HG03378 (cell line): ENCODE measurements around the gene SUSD4.

Source experiments
- ATAC-seq: cut with Tn5 transposase; IDR thresholded peaks from one replicate; pipeline ENCODE4 v1.9.1; 2021; ENCODE audit warnings: mild to moderate bottlenecking, moderate library complexity; ENCODE audit not compliant: unreplicated experiment

The SUSD4 gene

DNA sequence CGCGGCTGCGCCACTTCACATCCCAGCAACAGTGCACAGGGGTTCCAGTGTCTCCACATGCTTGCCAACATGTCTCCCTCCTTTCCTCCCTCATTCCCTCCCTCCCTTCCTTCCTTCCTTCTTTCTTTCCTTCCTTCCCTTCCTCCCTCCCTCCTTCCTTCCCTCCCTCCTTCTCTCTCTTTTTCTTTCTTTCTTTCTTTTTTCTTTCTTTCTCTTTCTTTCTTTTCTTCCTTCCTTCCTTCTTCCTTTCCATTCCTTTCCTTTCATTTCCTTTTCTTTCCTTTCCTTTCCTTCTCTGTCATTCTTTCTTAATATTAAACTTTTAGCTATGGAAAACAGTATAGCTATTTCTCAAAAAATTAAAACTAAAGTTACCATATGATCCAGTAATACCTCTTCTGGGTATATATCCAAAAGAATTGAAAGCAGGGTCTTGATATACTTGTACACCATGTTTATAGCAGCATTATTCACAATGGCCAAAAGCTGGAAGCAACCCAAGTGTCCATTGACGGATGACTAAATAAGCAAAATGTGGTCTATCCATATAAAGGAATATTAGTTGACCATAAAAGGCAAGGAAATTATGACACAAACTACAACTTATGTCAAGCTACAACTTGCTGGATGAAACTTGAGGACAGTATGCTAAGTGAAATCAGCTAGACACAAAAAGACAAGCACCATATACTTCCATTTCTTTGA, 165.9 kb downstream of the SUSD4 start:
- ATAC-seq = no peak

GRCh38 chr1:223189903-223190724, 173.9 kb downstream of the SUSD4 start:
- peak; percentile 79 for ATAC-seq

GRCh38 chr1:223189525-223189902, 174.5 kb downstream of the SUSD4 start:
- no peak for ATAC-seq

DNA sequence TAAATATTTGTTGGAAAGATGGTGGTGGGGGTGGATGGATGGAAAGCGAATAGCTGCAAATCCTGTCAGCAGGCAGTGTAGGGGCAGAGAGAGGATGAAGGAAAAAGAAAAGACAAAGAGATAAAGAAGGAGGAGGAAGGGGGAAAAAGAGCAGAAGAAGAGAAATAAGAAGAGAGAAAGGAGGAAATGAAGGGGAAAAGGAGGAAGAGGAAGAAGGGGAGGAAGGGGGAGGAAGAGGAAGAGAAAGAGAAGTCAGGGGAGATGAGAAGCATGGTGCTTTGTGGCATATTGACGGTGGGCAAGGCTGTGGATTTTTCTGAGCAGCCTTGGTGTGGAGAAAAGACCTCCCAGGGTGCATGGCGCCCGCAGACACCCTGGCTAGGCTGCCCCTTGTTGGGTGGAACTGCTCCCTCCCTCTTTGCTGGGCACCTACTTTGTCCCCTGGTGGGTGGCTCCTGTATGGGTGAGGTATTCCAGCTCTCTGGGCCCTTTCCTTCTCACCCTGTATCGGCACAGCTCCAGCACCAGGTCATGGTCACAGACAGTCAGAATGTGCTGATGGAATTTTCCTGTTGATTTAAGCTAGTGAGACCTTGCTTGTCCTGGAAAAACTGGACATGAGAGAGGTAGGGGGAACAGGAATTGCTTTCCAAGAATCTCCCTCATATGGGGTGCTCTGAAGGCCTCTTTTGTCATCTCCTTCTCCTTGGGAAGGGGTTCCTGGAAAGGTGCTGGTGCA, 175.2 kb downstream of the SUSD4 start:
- ATAC-seq = no peak

DNA sequence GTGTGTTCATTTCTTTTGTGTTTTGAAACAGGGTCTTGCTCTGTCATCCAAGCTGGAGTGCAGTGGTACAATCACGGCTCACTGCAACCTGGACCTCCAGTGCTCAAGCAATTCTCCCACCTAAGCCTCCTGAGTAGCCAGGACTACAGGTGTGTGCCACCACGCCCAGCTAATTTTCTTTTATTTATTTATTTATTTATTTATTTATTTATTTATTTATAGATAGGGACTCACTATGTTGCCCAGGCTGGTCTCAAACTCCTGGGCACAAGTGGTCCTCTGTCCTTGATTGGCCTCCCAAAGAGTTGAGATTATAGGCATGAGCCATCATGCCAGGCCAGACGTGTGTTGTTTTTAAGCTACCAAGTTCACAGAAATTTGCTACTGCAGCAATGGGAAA, 177.2 kb downstream of the SUSD4 start:
- ATAC-seq = no peak

DNA sequence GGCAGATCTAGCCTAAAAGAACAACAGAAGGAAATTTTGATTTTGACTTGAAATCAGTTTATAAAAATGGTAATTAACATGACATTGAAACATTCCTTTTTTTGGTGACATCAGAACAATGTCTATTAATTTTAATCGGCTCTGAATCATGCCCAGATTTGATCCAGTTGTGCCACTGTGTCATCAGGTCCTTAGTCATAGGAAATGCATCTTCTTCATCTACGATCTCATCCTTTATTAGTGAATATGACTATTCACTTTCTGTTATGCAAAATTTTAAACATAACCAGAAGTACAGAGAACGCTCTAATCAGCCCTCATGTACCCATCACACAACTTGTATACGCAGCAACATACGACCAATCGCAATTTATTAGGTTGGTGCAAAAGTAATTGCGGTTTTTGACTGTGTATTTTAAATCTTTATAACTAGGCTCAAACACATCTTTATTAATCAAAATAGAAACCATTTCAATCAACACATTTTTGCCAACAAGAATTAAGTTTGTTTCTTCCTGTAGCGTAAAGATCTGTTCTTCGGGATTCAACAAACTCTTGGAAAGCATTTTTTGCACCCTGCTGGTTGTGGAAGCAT, 180.6 kb downstream of the SUSD4 start:
- ATAC-seq = no peak

DNA sequence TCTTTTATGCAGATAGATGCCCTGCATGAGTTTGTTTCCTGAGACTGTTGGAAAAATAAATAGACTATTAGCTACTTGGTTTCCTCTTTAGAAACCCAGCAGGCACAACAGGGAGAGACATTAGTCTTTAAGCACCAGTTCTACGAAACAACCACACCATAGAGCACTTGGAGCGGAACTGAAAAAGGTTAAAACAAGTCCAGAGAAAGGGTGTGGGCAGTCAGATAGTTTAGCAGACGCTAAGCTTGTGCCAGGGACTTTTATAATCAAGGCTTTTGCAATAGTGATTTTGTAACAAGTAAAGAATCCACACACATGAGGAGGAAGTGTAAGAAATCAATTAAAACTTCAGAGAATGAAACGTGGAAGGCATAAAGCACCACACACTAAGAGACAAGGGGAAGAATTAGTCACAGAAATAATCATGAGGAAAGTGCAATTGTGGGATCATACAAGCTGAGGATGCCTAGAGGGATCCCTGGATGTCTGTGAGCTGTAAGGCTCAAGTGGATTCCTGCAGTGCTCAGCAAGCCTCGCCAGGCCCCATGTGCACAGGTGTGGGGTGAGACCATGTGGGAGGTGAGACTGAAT, 183.2 kb downstream of the SUSD4 start:
- no peak for ATAC-seq

DNA sequence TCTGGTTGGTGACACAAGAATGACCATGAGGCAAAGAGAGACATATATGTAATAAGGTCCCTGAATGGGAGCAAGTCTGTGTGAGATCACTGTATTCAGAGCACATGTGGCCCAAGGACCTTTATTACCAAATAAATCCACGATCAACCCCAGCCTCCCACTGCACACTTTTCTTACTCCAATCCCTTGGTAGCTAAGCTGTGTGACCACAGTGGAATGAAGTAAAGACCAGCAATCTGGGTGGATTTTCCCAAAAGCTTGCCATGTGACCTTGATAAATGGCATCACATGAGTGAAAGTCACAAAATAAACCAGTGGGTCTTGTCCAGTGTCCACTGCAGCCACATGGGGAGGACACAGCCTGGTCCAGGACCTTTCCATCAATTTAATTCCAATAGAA, 184.2 kb downstream of the SUSD4 start:
- no peak for ATAC-seq

DNA sequence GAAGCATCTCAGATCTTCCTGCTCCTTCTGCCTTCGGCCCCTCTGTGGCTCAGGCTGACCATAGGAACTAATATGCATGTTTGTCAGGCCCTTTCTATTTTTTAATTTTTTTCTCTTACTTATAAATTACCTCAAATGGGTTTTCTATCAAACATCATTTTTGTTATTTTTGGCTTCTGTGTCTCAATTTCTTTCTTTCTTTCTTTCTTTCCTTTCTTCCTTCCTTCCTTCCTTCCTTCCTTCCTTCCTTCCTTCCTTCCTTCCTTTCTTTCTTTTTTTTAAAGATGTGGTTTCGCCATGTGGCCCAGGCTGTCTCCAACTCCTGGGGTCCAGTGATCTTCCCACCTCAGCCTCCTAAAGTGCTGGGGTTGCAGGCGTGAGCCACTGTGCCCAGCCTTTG, 184.7 kb downstream of the SUSD4 start:
- no peak for ATAC-seq

- ATAC-seq = no peak
Observed at GRCh38 chr1:223177681-223178080, 186.3 kb downstream of the SUSD4 start.

DNA sequence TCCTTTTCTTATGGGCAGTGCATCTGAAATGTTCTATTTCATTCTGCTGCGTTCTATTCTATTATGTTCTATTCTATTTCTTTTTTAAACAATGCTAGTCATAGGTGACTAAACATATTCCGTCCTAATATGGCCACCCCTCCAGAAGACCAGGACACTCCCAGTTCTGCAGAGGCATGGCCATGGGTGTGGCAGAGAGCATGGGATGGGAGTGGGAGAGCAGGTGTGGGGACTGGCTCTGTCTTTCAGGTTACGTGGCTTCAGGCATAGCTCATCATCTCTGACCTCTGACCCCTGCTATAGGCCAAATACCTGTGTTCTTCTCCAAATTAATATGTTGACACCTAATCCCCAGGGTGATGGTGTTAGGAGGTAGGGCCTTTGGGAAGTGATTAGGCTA, 187.5 kb downstream of the SUSD4 start:
- no peak for ATAC-seq

GRCh38 chr1:223175633-223176032, 188.3 kb downstream of the SUSD4 start:
- no peak for ATAC-seq

DNA sequence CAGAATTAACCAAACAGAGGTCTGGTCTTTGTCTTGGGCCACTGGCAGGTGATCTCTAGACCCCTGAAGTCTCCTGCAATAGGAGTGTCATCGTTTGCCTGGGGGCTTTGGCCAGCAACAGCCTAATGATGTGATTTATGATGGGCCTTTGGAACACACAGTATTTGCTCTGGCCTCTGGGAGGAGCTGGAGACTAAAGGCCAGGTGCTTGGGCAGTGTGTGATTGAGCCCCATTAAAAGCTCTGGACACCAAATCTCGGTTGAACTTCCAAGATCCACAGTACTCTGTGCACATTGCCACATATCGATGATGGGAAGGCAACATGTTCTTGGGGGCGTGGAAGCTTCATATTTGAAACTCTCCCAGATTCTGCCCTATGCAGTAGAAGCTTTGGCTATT, 188.9 kb downstream of the SUSD4 start:
- ATAC-seq = no peak
